HG03280 (cell line): ENCODE data around the gene PSME3IP1.

Experiments
- ATAC-seq: cut with Tn5 transposase; IDR thresholded peaks from one replicate; pipeline ENCODE4 v1.9.1; 2021; ENCODE audit warnings: mild to moderate bottlenecking, moderate library complexity; ENCODE audit not compliant: unreplicated experiment

Gene PSME3IP1

DNA sequence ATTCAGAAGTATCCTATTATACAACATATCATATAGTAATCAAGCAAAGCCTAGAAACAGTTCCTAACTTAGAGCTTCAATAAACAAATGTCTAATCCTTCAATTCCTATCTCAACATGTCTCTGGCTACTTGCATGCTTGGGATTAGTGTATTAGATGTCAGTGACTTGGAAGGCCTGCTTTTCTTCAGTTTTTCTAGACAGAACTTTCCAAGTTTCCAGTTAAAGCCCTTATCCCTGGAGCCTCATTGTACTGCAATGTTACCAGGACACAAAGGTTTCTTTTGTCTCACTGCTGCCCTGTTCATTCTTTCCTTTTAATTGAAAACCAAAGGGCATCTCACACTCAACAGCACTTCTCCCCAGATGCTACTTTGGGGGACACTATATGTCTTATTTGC, 16.5 kb downstream of the PSME3IP1 start:
- ATAC-seq: no peak

DNA sequence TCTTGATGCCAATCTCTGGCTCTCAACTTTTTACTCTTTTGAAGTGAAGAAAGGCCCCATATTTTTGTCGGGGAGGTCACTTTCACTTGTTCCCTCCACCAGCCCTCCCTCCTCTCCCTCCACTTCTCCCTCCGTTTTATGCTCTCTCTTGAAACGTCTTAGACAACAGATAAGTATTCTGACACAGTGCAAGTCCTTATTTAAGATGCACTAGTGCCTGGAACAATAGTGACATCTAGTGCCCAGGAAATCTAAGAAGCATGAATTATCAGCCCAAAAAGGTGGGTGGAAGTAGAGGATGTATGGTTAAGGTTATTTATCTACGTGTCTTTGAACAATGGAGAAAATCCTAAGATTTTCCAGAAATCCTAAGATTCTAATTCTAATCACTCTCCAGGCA, 17.9 kb downstream of the PSME3IP1 start:
- no peak for ATAC-seq

DNA sequence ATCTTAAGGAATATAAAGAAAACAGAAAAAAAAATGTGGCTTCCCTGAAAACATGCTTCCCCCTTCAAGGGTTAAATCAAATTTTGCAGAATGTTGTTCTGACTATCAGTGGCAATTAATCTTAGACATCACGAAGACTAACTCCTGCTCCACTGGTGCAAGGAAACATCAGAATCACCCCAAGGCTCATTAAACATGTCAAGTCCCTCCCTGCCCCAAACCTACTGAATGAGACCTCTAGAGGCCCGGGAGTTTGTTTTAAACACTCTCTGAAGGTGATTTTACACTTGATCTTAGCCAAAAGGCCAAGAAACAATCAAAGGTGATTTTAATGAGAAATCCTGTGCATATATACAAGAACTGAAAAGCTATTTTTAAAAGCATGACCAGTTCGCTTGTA, 18.3 kb downstream of the PSME3IP1 start:
- no peak for ATAC-seq

DNA sequence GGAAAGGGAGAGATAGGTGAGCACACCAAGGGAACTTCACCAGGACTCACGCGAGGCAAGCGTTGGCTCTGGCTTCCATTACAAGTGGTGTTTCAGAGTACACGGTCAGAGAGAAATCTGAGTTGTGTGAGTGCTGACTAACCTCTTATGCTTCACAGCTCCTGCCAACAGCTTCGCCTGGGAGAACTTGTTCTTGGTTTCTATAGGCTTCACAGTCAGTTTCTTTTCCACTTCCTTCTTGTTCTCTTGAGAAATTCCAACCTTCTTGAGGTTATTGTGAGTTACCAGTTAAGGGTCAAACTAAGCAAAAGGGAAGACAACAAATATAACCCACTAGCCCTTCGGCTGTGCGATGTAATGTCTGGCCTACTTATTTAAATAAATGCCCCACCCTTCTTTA, 18.9 kb downstream of the PSME3IP1 start:
- ATAC-seq: no peak

GRCh38 chr16:57166451-57166850, 19.4 kb downstream of the PSME3IP1 start:
- ATAC-seq: no peak

GRCh38 chr16:57165938-57166337, 19.9 kb downstream of the PSME3IP1 start:
- no peak for ATAC-seq

GRCh38 chr16:57165483-57165882, 20.4 kb downstream of the PSME3IP1 start:
- ATAC-seq: no peak

GRCh38 chr16:57163842-57164241, 22.0 kb downstream of the PSME3IP1 start:
- ATAC-seq: no peak

DNA sequence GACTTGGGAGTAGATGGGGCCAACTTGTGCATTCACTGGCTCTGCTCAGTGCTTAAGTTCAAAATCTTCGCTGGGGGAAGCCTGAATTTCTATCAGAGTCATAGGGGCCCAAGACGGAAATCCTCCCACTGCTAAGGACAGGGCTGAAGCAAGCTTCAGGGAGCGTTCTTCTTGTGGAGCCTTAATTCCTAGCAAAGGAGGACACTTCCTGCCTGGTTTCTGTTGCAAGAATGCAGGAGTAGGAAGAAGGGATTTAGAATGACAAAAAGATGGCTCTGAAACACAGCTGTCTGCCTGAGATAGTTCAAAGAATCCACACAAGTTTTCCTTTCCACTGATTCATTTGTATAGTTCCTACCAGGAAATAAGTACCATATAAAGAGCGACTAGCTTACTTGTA, 26.4 kb downstream of the PSME3IP1 start:
- no peak for ATAC-seq

- no peak for ATAC-seq
These were observed 28.3 kb downstream of the PSME3IP1 start for GRCh38 chr16:57157533-57157932.

DNA sequence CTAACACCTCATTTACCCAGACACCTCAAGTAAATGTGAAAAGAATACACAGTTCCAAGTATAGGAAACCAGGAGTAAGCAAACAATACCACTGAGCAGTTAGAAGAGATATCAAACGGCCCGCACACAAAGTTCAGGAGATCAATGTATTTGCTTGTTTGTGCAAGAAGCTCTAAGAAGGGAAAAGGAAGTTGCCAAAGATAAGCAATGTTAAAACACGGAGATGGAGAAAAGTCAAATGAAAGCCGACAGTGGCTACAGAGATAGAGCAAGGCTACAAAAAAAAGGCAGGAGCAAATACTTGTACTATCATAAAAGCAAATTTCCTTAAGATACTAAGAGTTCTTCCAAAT, 29.5 kb downstream of the PSME3IP1 start:
- ATAC-seq: no peak

DNA sequence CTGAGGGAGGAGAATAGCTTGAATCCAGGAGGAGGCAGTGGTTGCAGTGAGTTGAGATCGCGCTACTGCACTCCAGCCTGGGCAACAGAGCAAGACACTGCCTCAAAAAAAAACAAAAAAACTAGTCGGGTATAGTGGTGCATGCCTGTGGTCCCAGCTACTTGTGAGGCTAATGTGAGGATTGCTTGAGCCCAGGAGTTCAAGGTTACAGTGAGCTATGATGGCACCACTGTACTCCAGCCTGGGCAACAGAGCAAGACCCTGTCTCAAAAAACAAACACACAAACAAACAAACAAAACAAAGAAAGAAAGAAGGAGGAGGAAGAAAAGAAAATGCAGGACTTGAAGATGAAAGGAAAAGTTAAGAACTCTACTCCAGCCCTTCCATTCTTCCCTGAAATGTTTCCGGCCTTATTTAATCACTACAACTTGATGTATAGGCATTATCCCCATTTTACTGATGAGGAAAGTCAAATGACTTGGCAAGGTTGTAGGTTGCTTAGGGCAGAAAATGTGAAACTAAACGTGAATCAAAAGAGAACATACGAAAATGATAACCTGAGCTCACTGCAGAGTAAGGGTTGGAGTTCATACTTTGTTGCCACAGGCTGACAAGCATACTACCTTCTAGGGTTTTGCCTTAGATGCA, 30.0 kb downstream of the PSME3IP1 start:
- no peak for ATAC-seq

GRCh38 chr16:57153841-57154240, 32.0 kb downstream of the PSME3IP1 start:
- ATAC-seq: no peak

DNA sequence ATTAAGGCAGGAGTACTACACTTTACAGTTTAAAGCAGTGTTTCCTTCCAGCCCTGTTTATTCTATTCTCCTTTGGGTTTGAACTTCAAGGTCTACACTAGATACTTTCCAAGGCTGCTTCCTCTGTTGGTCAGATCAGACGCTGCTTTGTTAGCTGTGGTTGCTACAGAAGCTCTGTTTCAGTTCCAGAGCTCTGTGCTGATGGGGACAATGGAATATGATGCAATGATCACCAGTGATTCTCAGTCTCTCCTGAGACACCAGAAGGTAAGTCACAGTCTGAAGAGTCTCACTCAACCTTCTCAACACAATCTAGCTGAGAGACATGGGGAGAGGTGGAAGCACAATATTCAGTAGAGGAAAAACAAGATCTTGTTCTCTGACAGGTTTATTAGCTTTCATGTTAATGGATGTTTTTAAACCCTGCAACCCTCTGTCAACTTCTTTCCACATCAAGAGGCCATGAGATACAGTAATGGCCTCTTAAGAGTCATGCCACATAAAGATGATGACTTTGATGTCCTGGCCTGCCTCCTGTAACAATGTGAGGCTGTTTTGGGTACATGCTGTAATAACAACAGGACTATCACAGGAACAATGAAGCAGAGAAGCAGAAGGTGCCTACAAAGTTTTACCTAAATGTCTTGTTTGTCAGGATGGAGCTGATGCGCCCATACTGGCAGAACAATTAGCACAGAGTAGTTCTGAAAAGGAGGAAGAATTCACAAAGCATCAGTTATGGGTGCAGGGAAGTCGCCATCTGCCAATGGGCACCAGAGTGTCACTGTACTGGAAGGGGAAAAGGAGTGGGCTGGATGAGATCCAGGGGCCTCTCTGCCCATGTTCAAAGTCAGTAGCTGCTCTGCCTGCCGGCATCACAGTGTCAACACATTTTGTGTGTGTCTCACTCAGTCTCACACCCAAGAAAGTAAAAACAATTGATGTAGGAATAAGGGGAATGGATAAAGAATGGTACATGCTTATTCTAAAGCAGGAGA, 33.4 kb downstream of the PSME3IP1 start:
- ATAC-seq: no peak

- ATAC-seq: no peak
These were observed 34.5 kb downstream of the PSME3IP1 start for GRCh38 chr16:57151369-57151768.

DNA sequence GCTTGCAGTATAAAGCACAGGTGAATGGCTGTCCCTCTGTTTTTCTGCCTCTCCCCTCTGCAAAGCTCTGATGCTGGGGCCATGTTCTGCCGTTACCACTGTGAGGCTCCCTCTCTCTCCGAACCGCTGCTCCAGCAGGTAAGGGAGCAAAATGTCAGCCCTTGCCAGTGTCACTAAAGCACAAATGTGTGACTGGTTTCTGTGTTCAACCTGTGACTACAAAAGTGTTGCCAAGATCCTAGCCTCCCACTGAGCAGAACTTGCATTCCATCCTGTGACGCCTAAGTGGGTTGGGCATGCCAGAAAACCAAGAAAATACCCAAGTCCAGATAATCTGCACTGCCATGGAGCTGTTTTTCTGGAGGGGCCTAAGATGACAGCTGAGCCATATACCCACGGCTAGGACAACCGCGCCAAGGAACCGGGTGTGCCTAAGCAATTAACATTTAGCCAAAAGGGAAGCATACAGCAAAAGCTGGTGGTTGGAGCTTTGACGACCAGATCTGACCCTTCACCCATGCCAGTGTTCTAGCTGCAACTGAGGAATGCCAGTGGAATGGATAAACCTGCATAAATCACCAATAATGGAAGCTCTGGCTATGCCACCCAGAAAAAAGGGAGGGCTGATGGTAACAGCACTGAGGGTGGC, 35.0 kb downstream of the PSME3IP1 start:
- ATAC-seq: no peak

DNA sequence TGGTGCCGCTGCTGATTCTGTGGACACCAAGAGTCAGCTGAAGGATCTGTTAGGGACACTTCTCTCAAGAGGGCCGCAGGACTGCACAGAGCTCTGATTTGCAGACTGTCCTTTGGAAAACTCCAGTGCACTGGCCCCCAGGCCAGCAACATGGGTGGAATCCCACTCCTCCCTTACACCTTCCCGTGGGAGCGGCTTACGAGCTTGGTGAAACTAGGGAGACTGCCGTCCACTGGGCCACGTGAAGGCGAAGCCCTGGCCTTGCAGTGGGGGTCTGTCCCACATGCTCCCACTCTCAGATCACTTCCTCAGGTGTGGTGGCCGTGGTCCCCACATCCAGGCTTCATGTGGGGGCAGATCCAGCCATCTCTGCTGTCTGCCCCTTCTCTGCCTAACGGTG, 36.4 kb downstream of the PSME3IP1 start:
- no peak for ATAC-seq

- no peak for ATAC-seq
These were observed 37.4 kb downstream of the PSME3IP1 start for GRCh38 chr16:57148481-57148880.

GRCh38 chr16:57147381-57148221, 38.2 kb downstream of the PSME3IP1 start:
- no peak for ATAC-seq

GRCh38 chr16:57146735-57147134, 39.1 kb downstream of the PSME3IP1 start:
- no peak for ATAC-seq
